ENCODE measurements around the gene ARHGEF3. TPM values are rescaled to one million over a fixed set of nuclear protein-coding genes. Genes with fewer than 3 reads are reported as not detected.
A peak's percentile ranks its signal among the peaks of the same experiment; 100 is the strongest.

The ARHGEF3 gene
- total RNA-seq, 4 donors from 2014 or later: 9.0 to 14.7 (median 11.7) TPM

- DNase-seq (ENCODE audit: extremely low spot score): no peak
- intact Hi-C loops (cut with DNase I): no loop called here
- H3K4me1 ChIP-seq: peaks cover 0 to 10% (median 4%) of the 10 kb centered on the region in 4 donors
- H3K9me3 ChIP-seq: no peaks in the 10 kb centered on the region
- WGBS: 57% methylated on average over 2 of the region's 2 CpGs
- H3K27ac ChIP-seq (replicated peaks in 1 of 4): no peak overlapping the region
- H3K4me3 ChIP-seq: no peak overlapping the region
- no peaks in the 10 kb centered on the region for H3K27me3 ChIP-seq
- TF ChIP-seq EP300 (IDR thresholded peaks at IDR 0.05) (no peak), CTCF (IDR thresholded peaks at IDR 0.05) (no peak), POLR2A (IDR thresholded peaks at IDR 0.05; ENCODE audit: low read depth) (no peak), POLR2AphosphoS5 (IDR thresholded peaks at IDR 0.05) (no peak)
- no peaks in the 10 kb centered on the region for H3K36me3 ChIP-seq
These were observed 11.3 kb upstream of the ARHGEF3 start for GRCh38 chr3:56812754-56813652.

- intact Hi-C loops (cut with DNase I): no loop called here
- H3K9me3 ChIP-seq: no peaks in the 10 kb centered on the region
- no peak overlapping the region for H3K4me3 ChIP-seq
- H3K27me3 ChIP-seq: no peaks in the 10 kb centered on the region
- no peak for DNase-seq (ENCODE audit: extremely low spot score)
- H3K36me3 ChIP-seq: no peaks in the 10 kb centered on the region
- no peak for TF ChIP-seq CTCF (IDR thresholded peaks at IDR 0.05)
- no peak for TF ChIP-seq POLR2AphosphoS5 (IDR thresholded peaks at IDR 0.05)
- no peak for TF ChIP-seq EP300 (IDR thresholded peaks at IDR 0.05)
- no peak for TF ChIP-seq POLR2A (IDR thresholded peaks at IDR 0.05; ENCODE audit: low read depth)
- no peak overlapping the region for H3K27ac ChIP-seq (replicated peaks in 1 of 4)
- peaks cover 0 to 10% (median 4%) of the 10 kb centered on the region in 4 donors for H3K4me1 ChIP-seq
- WGBS: 90% methylated on average over 5 of the region's 5 CpGs
These were observed 9.9 kb upstream of the ARHGEF3 start for GRCh38 chr3:56811546-56812202.

GRCh38 chr3:56810577-56811545 is 9.1 kb upstream of the ARHGEF3 start:
- intact Hi-C loops (cut with DNase I): no loop called here
- no peaks in the 10 kb centered on the region for H3K9me3 ChIP-seq
- H3K4me3 ChIP-seq: no peak overlapping the region
- H3K27me3 ChIP-seq: no peaks in the 10 kb centered on the region
- no peaks in the 10 kb centered on the region for H3K36me3 ChIP-seq
- no peak for DNase-seq (ENCODE audit: extremely low spot score)
- 80% methylated on average over 6 of the region's 6 CpGs for WGBS
- peaks cover 0 to 11% (median 4%) of the 10 kb centered on the region in 4 donors for H3K4me1 ChIP-seq
- no peak for TF ChIP-seq CTCF (IDR thresholded peaks at IDR 0.05)
- TF ChIP-seq POLR2A (IDR thresholded peaks at IDR 0.05; ENCODE audit: low read depth): no peak
- TF ChIP-seq POLR2AphosphoS5 (IDR thresholded peaks at IDR 0.05): no peak
- no peak for TF ChIP-seq EP300 (IDR thresholded peaks at IDR 0.05)
- no peak overlapping the region for H3K27ac ChIP-seq (replicated peaks in 1 of 4)

- 88% methylated on average over 5 of the region's 5 CpGs for WGBS
- Histone ChIP-seq H3K4me3 (no peak overlapping the region), H3K4me1 (peaks cover 5 to 18% (median 11%) of the 10 kb centered on the region in 4 donors), H3K27me3 (no peaks in the 10 kb centered on the region), H3K36me3 (no peaks in the 10 kb centered on the region), H3K9me3 (no peaks in the 10 kb centered on the region), H3K27ac (replicated peaks in 1 of 4) (peak overlapping the region in 1 of 4 donors; percentile 14)
- no peak for DNase-seq (ENCODE audit: extremely low spot score)
- intact Hi-C loops (cut with DNase I): loop anchor here (10.0 kb wide), 1 partner anchor 268 kb away; no protein-coding TSS in a partner anchor
- TF ChIP-seq POLR2A (IDR thresholded peaks at IDR 0.05; ENCODE audit: low read depth) (no peak), EP300 (IDR thresholded peaks at IDR 0.05) (no peak), POLR2AphosphoS5 (IDR thresholded peaks at IDR 0.05) (no peak), CTCF (IDR thresholded peaks at IDR 0.05) (no peak)
These were observed 4.7 kb upstream of the ARHGEF3 start for GRCh38 chr3:56806407-56806806.
